Posterior vena cava (tissue), 2 donors: ENCODE results near the gene SORCS2. TPM values are rescaled to one million over a fixed set of nuclear protein-coding genes. Genes with fewer than 3 reads are reported as not detected.

Experiments
- DNase-seq: peaks from one replicate; pipeline ENCODE4 v3.0.0-alpha.2; 2020; ENCODE audit warnings: low spot score
- intact Hi-C, 2 donors: fragments of 100-400 bp; cut with DNase I; formaldehyde crosslinking; loops; one replicate each; pipeline versions ENCODE4 v1.14.1 to v1.14.2; 2022 to 2023
- total RNA-seq, 2 donors: library from RNA; stranded (reverse); fragmentation: NEBNext Ultra II Directional; extraction: Animal tissue kit (Norgen Biotek cat#: 25700); gene quantifications; one replicate each; pipeline ENCODE4 v1.2.1, GENCODE V29; 2021
- donor health status: DM: yes; HTN: yes; CAD: no.
- donor health status: DM: yes; HTN: yes; CAD: no.

SORCS2 gene
- total RNA-seq, 2 donors from 2014 or later = 5.0 to 11.9 TPM

GRCh38 chr4:7301846-7302630 is 109.7 kb downstream of the SORCS2 start:
- DNase-seq = no peak
- intact Hi-C loops = no loop called here

- intact Hi-C loops = no loop called here
- DNase-seq = no peak
Observed at GRCh38 chr4:7302781-7303404, 110.6 kb downstream of the SORCS2 start.

GRCh38 chr4:7303561-7303960 is 111.2 kb downstream of the SORCS2 start:
- no peak for DNase-seq
- intact Hi-C loops = no loop called here

GRCh38 chr4:7304436-7304835 is 112.1 kb downstream of the SORCS2 start:
- DNase-seq = no peak
- intact Hi-C loops = no loop called here

- intact Hi-C loops = no loop called here
- DNase-seq = no peak
Observed at GRCh38 chr4:7306021-7306965, 114.0 kb downstream of the SORCS2 start.

GRCh38 chr4:7306986-7307385 is 114.6 kb downstream of the SORCS2 start:
- no peak for DNase-seq
- intact Hi-C loops = no loop called here

GRCh38 chr4:7307394-7308099 is 115.2 kb downstream of the SORCS2 start:
- intact Hi-C loops = no loop called here
- no peak for DNase-seq

- DNase-seq = no peak
- intact Hi-C loops = no loop called here
Observed at GRCh38 chr4:7309181-7309580, 116.8 kb downstream of the SORCS2 start.

- intact Hi-C loops = loop anchor here in 1 of 2 donors (2.0 to 10.0 kb wide), 2 partner anchors 27 to 405 kb away; no protein-coding TSS in a partner anchor
- DNase-seq = no peak
Observed at GRCh38 chr4:7309636-7310390, 117.5 kb downstream of the SORCS2 start.

GRCh38 chr4:7310451-7310850 is 118.1 kb downstream of the SORCS2 start:
- intact Hi-C loops = loop anchor here in 1 of 2 donors (2.0 to 10.0 kb wide), 2 partner anchors 28 to 404 kb away; no protein-coding TSS in a partner anchor
- no peak for DNase-seq

GRCh38 chr4:7311205-7311604 is 118.9 kb downstream of the SORCS2 start:
- intact Hi-C loops = loop anchor here in 1 of 2 donors (2.0 to 10.0 kb wide), 2 partner anchors 28 to 404 kb away; no protein-coding TSS in a partner anchor
- DNase-seq = no peak

GRCh38 chr4:7312691-7313090 is 120.4 kb downstream of the SORCS2 start:
- DNase-seq = no peak
- intact Hi-C loops = loop anchor here in 1 of 2 donors (10.0 kb wide), 1 partner anchor 402 kb away; no protein-coding TSS in a partner anchor

GRCh38 chr4:7313347-7313811 is 121.0 kb downstream of the SORCS2 start:
- DNase-seq = no peak
- intact Hi-C loops = loop anchor here in 1 of 2 donors (10.0 kb wide), 1 partner anchor 401 kb away; no protein-coding TSS in a partner anchor

- no peak for DNase-seq
- intact Hi-C loops = loop anchor here in 1 of 2 donors (10.0 kb wide), 1 partner anchor 401 kb away; no protein-coding TSS in a partner anchor
Observed at GRCh38 chr4:7313991-7314390, 121.7 kb downstream of the SORCS2 start.

- intact Hi-C loops = loop anchor here in 1 of 2 donors (10.0 kb wide), 1 partner anchor 400 kb away; no protein-coding TSS in a partner anchor
- DNase-seq = no peak
Observed at GRCh38 chr4:7315286-7315685, 122.9 kb downstream of the SORCS2 start.

- intact Hi-C loops = loop anchor here in 1 of 2 donors (10.0 kb wide), 1 partner anchor 399 kb away; no protein-coding TSS in a partner anchor
- DNase-seq = no peak
Observed at GRCh38 chr4:7315935-7316334, 123.6 kb downstream of the SORCS2 start.

GRCh38 chr4:7319024-7319423 is 126.7 kb downstream of the SORCS2 start:
- DNase-seq = no peak
- intact Hi-C loops = loop anchor here in 1 of 2 donors (10.0 kb wide), 1 partner anchor 396 kb away; no protein-coding TSS in a partner anchor
